Neural progenitor cell (in vitro differentiated cells): Measurements from ENCODE around the gene NCOA6.

Source experiments
- CTCF ChIP-seq: fragments of 200-600 bp; sonication (generic); IDR thresholded peaks from 2 replicates; pipeline ENCODE4 v1.5.1; 2017; ENCODE audit warnings: antibody characterized with exemption, mild to moderate bottlenecking
- EZH2 ChIP-seq: fragments of 200-600 bp; sonication (generic); IDR thresholded peaks from 2 replicates; pipeline ENCODE4 v1.6.1; 2017; ENCODE audit warnings: antibody characterized with exemption, mild to moderate bottlenecking, moderate library complexity
- EZH2phosphoT487 ChIP-seq: fragments of 200-600 bp; sonication (generic); IDR thresholded peaks from 2 replicates; pipeline ENCODE4 v1.6.1; 2017; ENCODE audit warnings: antibody characterized with exemption

GRCh38 chr20:34676642-34677373 lies 148.6 kb downstream of the NCOA6 start, which contains the start of gene PIGU:
- TF ChIP-seq CTCF (peak; percentile 3), EZH2 (no peak), EZH2phosphoT487 (no peak)
